GM21825 (cell line): Measurements from ENCODE around the gene ARVCF.

ENCODE experiments used
- ATAC-seq: cut with Tn5 transposase; IDR thresholded peaks from one replicate; pipeline ENCODE4 v1.9.1; 2021; ENCODE audit warnings: mild to moderate bottlenecking, moderate library complexity; ENCODE audit not compliant: unreplicated experiment

Gene ARVCF

DNA sequence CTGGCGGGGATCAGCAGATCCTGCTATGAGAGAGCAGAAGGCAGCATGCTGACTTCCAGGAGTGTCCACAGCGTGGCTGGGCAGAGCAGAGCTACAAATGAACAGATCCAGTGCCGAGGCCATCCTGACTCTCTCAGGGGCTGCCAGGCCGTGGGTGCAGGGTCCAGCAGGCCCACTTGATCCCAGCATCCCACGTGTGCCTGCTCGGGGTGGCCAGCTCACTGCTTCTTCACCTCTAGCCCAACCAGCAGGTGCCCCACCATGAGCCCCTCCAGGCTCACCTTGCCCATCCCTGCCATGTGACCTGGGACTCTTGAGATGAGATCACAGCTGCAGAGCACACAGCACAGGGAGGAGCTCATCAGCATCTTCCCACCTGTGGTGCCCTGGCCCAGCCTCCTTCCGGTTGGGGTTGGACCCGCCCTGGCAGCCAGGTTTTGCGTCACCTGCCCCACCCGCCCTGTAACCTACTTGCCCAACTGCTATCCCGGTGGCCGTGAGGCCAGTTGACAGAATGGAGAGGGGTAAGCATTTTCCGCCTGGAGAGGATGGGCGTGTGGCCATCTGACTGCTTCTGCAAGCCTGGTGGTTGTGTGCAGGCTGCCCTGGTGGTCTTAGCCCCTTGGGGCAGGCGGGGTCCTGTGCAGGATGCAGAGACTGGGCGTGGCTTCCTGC, 15.2 kb upstream of the ARVCF start:
- no peak for ATAC-seq

DNA sequence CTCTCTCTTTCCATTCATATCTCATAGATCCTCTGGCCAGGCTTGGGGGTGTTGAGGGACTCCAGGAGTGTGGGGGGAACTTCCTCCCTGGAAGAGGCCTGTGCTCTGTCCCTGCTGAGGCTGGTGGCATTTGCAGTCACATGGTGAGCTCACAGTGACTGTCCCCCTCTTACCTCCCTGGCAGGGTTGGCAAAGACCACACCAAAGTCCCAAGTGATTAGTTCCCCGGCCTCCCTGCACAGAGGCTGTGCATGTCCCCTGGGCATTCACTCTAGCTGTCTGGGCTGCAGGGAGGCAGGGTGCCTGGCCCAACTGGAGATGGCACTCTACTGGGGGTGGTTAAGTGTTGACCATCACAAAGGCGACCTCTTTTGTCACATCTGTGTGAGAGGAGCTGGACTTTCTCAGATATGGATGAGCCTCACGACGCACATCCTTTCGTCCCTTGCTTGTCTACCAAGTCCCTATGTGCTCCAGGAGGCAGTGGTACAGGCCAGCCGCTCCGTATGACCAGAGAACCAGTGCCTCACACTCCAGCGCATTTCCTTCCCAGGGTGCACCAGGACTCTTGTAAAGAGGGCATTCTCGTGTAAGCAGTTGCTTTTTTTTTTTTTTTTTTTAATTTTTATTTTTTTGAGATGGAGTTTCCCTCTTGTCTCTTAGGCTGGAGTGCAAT, 13.1 kb upstream of the ARVCF start:
- no peak for ATAC-seq

DNA sequence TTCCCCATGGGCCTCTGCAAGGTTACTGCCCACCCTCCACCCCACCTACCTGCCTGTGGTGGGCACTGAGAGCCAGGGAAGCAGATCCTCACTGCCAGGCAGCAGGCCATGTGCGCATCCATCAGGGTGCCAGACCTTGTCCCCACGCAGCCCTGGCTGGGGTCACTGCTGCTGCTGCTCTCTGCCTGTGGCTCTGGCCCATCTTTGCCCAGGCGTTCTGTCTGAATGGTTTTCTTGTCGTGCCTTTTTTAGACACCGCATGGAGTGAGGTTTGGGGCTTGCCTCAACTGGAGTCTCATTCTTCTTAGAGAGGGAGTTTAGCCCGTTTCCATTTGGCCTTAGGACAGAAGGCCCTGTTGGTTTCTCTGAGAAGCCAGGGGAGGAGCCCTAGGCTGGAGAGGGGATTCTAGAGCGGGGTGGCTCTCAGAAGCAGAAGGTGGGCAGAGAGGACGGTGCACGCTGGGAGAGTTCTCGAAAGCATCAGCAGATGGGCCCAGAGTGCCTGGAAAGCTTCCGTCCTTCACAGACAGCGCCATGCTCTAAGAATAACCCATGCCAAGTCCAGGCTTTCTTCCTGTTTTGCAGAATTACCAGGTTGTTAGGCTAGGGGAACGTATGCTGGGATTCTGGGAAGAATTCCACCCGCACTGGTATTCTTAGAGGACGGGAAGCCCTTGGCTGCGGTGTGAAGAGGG, 12.4 kb upstream of the ARVCF start:
- ATAC-seq = no peak

DNA sequence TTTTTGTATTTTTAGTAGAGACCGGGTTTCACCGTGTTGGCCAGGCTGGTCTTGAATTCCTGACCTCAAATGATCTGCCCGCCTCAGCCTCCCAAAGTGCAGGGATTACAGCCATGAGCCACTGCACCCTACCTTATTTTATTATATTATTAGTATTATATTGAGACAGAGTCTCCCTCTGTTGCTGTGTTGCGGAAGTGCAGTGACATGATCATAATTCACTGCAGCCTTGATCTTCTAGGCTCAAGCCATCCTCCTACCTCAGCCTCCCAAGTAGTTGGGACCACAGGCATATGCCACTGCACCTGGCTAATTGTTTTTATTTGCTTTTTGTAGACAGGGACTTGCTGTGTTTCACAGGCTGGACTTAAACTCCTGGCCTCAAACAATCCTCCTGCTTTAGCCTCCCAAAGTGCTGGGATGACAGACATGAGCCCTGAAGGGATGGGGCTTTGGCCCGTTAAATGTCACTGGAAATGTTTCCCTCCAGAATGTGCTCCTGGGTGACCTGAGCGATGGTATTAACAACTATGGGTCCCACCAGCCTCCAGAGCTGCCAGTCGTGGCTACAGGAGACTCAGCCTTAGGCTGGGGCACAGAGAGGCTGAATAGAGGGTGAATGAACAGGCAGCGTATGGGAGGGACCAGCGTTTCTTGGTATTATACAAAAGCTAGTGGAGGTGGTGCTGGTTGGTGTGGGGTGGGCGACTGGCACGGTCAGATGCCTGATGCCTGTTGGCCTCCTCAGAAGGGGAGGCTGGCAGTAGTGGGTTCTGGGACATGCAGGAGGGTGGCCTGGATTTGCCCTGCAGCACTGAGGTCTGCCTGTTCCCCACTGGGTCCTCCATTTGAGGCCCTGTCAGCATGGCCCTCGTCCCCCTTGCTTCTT, 11.6 kb upstream of the ARVCF start:
- ATAC-seq = no peak

DNA sequence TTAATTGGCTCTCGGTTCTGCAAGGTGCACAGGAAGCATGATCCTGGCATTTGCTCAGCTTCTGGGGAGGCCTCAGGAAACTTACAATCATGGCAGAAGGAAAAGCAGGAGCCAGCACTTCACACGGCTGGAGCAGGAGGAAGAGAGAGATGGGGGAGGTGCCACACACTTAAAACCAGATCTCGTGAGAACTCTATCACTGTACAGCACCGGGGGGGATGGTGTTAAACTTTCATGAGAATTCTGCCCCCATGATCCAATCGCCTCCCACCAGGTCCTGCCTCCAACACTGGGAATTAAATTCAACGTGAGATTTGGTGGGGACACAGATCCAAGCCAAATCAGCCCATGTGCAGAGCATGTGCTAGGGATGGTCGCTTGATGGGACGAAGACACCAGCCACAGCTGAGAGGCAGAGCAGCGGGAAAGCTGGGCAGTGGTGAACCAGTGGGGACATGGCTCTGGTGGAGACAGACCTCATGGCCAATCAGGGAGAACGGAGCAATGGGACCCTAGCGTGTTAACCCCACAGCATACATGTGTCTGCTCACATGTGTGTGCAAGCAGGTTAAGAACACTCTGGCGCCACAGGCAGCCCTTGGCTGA, 10.5 kb upstream of the ARVCF start:
- ATAC-seq = no peak

DNA sequence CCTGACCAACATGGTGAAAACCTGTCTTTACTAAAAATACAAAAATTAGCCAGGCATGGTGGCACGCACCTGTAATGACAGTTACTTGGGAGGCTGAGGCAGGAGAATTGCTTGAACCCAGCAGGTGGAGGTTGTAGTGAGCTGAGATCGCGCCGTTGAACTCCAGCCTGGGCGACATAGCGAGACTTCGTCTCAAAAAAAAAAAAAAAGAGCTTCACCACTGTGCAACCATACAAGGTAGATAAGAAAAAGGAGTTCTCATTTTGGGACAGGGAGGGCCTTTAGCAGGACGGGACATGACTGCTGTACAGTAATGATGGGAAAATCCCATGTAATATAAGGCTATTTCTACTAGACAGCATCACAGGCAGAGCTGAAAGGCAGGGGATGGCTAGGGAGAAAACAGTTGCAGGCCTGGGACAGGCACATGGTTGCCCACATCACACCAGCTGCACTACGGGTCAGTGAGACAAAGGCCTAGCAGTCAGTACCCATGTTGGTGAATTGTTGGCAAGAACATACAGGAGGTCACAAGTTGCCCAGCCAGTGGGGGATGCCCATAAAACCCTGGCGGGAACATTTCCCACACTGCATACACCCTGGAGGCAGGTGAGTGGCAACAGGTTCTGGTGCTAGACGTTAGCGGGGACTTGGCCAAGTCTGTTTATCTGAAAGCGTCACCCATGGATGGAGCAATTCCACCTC, 9.7 kb upstream of the ARVCF start:
- no peak for ATAC-seq

DNA sequence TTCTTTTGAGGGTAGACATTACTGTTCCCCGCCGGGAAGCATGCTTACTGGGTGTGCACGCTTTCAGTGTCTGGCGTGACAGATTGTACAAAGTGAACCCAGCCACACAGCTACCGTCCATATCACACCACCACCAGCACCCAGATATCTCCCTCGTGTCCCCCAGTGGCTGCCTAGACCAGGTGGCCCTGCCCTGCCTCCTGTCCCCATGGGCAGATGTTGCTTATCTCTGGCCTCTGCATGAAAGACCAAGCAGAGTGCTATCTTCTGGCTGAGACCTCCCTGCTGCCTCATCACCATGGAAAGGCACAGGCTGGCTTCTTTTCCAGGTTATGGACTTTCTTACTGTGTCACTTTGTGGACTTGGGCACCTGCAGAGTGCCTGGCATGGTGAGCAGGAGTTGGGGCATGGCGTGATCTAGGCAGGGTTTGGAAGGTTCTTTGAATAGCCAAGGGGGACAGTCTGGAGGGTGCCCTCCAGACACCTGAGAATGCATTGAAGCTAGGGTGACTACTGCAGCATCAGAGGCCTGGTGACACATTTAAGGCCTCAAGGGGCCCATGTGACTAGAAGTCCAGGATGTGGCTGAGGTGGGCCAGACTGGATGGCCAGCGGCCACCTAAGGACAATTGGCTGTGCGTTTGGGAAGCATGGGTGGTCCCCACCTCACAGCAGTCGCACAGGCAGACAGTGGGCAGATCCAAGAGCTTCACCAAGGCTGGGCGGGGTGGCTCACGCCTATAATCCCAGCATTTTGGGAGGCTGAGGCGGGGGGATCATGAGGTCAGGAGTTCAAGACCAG, 9.0 kb upstream of the ARVCF start:
- no peak for ATAC-seq

DNA sequence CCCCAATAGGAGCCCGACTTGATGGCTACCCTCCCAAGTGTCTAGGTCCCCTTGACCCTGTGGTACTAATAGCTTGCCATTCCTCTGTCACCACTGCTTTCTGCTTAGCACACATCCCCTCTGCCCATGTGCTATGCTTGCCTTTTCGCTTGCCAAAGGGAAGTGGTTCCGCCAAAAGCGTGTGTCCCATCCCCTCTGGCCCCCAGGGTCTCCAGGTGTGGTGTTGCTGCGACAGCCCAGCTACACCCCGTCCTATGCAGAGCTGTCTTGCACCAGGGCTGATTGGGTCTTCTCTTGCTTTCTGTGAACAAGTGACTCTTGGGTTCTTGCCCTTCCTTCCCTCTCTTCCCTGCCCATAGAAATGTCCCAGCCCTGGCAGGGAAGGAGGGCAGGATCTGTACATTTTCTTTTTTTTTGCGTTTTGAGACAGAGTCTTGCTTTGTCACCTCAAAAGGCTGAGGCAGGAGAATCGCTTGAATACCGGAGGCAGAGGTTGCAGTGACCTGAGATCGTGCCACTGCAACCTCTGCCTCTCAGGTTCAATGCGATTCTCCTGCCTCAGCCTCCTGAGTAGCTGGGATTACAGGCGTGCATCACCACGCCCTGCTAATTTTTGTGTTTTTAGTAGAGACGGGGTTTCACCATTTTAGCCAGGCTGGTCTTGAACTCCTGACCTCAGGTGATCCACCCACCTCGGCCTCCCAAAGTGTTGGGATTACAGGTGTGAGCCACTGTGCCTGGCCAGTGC, 8.2 kb upstream of the ARVCF start:
- no peak for ATAC-seq

DNA sequence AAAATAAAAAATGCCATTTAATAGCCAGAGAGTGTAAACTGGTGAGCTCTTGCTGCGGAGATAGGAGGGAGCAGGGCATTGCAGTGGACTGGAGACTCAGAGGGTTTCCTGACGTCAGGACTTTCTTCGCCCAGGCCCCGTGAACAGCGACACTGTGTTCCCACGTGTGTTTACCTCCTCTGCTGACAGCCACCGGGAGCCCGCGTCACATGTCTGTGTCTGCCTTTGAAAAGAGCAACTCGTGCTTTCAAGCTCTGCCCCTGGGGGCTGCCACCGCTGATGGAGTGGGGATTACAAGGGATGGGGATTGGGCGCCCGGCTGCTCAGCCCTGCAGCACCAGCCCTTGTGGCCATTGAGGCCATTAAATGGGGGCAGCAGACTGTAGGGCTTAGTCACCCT, 7.6 kb upstream of the ARVCF start:
- no peak for ATAC-seq

DNA sequence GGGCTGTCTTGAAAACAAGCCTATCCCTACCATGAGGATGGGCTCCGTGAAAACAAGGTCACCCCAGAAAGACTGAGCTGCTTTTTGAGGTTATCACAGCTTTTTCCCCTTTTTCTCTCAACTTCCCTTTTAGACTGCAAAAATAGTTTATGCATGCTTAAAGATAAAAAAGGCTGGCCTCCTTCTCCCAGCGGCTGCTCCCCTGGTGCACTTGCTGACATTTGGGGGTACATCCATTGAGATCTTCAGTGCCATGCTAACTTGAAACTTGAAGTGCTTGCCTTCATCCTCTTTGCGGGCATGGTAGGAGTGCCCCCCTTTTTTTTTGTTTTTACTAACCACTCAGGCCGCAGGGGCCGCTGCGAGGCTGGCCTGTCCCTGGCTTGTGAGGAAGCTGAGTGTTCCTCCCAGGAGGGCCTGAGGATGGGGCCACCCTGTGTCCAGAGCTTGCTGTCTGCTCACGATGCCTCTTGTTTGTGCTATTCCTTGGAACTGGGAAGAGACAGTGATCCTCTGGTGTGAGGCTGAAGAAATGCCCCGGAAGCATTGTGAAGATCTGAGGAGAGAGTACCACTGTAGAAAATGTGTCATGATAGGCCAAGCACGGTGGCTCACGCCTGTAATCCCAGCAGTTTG, 6.5 kb upstream of the ARVCF start:
- no peak for ATAC-seq

DNA sequence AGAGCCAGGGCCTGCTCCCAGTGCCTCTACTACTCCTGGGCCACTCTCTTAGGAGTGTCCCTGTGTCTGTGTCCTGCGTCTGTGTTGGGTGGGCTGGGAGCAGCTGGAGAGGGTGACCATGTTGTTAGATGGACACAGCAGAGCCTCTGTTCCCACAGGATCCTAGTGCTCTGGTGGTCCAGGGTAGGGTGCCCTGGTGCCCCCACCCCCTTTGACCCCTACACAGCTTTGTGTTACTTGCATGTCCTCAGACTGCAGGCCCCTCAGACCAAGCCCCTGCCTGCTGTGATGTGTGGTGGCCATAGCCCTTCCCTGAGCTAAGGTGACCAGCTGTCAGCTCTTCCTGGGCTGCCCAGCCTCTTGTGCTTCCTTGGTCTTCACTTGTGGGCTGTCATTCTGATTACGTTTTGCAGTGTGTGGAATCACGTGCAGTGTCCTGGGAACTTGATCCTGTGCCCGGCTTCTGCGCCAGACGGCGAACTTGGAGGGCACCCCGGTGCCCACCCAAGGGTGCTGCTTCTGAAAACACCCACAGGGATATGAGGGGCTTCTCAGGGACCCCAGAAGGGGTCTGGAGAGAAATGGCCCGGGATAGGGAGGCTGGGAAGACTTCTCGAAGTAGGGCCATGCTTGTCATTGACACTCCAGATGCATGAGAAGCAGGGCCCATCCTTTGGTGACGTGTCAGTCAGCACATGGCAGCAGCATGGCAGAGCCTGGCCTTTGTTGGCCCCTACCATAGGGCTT, 5.8 kb upstream of the ARVCF start:
- no peak for ATAC-seq

DNA sequence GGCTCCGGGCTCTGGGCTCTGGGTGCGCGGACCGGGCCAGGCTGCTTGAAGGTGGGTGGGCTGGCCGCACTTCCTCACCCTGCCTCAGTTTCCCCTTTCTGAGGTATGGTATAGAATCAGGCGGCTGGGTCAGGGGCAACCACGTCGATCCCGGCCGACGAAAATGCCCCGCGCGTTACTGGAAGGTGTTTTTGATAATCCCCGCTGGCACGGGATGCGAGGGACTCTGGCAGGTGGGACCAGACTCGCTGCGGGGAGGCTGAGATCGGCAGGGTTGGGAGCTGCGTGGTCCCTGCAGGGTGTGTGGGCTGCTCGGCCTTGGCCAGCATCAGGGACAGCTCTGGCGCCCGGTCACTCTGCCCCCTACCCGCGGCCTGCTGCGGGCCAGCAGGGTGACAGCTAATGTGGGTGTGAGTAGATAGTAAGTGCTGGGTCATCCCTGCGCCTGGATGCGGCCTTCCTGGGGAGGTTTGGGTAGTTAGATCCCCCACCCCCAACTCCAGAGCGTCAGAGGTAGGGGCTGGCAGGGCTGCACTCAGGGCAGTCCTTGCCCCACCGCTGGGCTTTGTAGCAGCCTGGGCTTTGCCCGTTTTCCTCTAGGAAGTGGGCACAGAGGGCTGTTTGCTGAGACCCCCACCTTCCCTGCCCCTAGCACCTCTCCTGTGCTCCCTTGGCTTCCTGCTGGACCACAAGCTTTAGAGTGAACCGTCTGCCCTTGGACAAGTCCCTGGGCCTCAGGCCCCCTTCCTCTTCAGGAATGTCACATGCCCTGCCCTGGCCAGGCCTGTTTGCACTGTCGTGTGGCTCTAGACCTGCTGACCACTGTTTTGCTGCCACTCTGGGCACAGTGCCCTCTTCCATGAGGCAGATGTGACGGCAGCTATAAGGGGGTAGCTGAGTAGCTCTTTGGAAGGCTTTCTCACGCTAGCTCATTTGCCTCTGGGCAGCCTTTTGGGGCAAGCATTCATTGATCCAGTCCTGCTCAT, 4.9 kb upstream of the ARVCF start:
- no peak for ATAC-seq

DNA sequence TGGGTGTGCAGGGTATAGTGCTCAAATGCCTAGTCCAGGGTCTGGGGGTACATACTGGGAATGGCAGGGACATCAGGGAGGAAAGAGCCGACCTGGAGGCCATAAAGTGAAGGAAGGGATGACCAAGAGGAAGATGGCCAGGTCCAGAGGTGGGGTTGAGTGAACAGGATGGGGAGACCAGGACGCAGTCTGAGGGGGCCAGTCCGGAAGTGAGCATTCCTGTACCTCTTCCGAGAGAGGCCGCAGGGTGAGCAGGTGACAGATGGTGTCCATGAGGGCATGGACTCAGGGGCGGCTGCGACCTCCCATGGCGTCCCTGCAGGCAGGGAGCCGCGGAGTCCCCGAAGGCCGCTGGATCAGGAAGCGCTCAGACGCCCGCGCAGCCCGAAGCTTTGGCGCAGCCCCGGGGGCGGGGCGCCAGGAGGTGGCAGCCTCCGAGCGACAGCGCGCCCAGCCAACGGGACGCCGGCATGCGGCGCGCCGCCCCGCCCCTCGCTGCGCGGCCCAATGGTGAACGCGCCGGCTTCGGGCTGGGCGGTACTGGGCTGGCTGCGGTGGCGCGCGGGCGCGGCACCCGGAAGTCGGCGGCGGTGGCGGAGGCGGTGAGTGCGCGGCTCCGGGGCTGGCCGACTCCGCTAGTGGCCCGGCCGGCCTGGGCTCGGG, 4.0 kb upstream of the ARVCF start, which contains the start of gene TANGO2:
TANGO2 (plus strand) TSS at position 578 of the 663 bp plus-strand sequence. CDS start 15,689 bp downstream, outside the sequence.
- ATAC-seq = peak; percentile 76

DNA sequence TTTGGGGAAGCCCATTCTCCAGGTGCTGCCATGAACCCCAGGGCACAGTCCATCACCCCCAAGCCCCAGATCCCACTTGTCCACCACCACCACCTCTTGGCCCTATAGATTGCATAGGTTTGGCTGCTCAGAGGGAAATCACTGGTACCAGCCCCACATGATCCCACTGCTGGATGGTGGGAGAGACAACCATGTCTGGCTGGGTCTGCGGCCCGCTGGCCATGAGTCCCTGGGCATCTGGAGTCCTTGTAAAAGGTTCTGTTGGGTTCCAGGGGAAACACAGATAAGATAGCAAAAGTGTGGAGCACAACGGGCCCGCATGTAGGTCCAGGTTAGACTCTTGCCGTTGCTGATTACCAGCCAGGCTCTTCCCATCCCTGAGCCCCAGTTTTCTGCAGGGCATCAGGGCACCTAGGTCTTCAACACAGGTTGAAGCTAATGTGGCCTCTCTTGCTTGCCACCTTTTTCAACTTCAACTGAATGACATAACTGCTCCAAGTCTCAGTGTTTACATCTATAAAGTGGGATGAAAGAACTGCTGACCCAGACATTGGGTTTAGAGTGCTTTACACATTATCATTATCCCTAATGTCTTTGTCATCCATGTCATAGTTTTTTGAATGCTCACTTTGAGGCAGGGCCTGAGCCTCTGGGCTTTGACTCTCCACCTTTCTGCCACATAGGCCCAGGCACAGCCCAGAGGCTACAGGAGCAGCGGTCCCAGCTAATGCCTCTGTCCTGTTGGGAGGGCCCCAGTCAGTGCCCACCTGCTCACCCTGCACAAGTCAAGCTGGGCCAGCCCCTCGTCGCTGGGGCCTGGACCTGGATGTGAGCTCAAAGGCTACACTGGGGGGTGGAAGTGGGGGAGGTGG, 3.3 kb upstream of the ARVCF start:
- no peak for ATAC-seq

DNA sequence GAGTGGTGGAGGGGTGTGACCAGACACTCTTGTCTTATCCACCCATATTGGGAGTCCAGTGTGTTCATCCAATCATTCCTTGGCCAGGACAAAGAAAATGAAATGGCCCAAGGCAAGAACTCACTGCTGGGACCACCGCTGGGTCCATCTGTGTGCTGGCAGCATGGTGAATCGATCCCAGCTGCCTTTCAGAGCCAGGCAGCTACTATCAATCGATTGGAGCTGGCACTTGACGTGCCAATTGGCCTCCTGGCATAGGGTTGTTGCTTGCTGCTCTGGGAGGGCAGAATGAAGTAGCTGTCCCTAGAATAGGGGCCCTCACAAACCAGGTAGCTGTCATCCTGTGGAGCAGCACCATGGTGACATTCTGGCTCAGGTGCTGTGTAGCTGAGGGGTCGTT, 1.4 kb upstream of the ARVCF start:
- ATAC-seq = no peak
